Osteoblast (primary cell): ENCODE results near the gene CHD2. TPM values are rescaled to one million over a fixed set of nuclear protein-coding genes. Genes with fewer than 3 reads are reported as not detected.

Experiments
- DNase-seq: peaks from one replicate; pipeline ENCODE4 v3.0.0; 2011; ENCODE audit warnings: low spot score, mixed read lengths; ENCODE audit not compliant: insufficient read length; ENCODE audit errors: missing footprints
- H2AFZ ChIP-seq: 2 replicates; pipeline ENCODE4 v1.6.0; 2011; ENCODE audit warnings: mild to moderate bottlenecking, low read length
- H3K27ac ChIP-seq: 2 replicates; pipeline ENCODE4 v1.5.1; 2011; ENCODE audit warnings: mild to moderate bottlenecking, low read depth, low read length, moderate library complexity
- H3K27me3 ChIP-seq: 2 replicates; pipeline ENCODE4 v1.6.0; 2012; ENCODE audit warnings: mild to moderate bottlenecking, control low read depth, inconsistent platforms, low read length, moderate library complexity; ENCODE audit not compliant: insufficient read depth
- H3K36me3 ChIP-seq: 2 replicates; pipeline ENCODE4 v1.5.1; 2011; ENCODE audit warnings: mild to moderate bottlenecking, low read length, control low read depth, moderate library complexity; ENCODE audit not compliant: insufficient read depth
- H3K4me1 ChIP-seq: 2 replicates; pipeline ENCODE4 v1.5.1; 2011; ENCODE audit warnings: mild to moderate bottlenecking, low read length, control low read depth, moderate library complexity; ENCODE audit not compliant: insufficient read depth
- H3K4me2 ChIP-seq: 2 replicates; pipeline ENCODE4 v1.6.0; 2011; ENCODE audit warnings: mild to moderate bottlenecking, low read length; ENCODE audit not compliant: insufficient read depth
- H3K4me3 ChIP-seq: fragments of 200-600 bp; sonication (generic); 3 replicates; pipeline ENCODE4 v1.5.1; 2012; ENCODE audit warnings: mild to moderate bottlenecking, low read length, inconsistent platforms; ENCODE audit not compliant: insufficient read depth
- H3K79me2 ChIP-seq: 2 replicates; pipeline ENCODE4 v1.6.0; 2012; ENCODE audit warnings: mild to moderate bottlenecking, low read length, control low read depth, inconsistent platforms; ENCODE audit not compliant: insufficient read depth
- H3K9me3 ChIP-seq: 2 replicates; pipeline ENCODE4 v1.5.1; 2011; ENCODE audit warnings: low read depth, low read length, control low read depth
- H4K20me1 ChIP-seq: 2 replicates; pipeline ENCODE4 v1.6.0; 2012; ENCODE audit warnings: mild to moderate bottlenecking, low read length, control low read depth; ENCODE audit not compliant: insufficient read depth
- CTCF ChIP-seq: IDR thresholded peaks from 2 replicates; pipeline ENCODE4 v1.5.1; 2011; ENCODE audit warnings: mild to moderate bottlenecking, low read depth, low read length, moderate library complexity; ENCODE audit errors: extremely low read depth
- total RNA-seq: library from RNA; depleted of rRNA; stranded (reverse); fragments of >200 nt; gene quantifications from 2 replicates; pipeline ENCODE4 v1.2.3, GENCODE V29; 2012

Gene CHD2
- total RNA-seq, 1 donor: 98.8 TPM

GRCh38 chr15:92954002-92954401 lies 53.9 kb downstream of the CHD2 start:
- Histone ChIP-seq H3K4me3 (no peak overlapping the region), H4K20me1 (peaks cover 7% of the 10 kb centered on the region), H3K4me1 (no peaks in the 10 kb centered on the region), H3K27me3 (no peaks in the 10 kb centered on the region), H3K9me3 (peaks cover 6% of the 10 kb centered on the region), H2AFZ (no peak overlapping the region), H3K36me3 (peaks cover 96% of the 10 kb centered on the region), H3K4me2 (no peak overlapping the region), H3K27ac (no peak overlapping the region), H3K79me2 (peaks cover 91% of the 10 kb centered on the region)
- TF ChIP-seq CTCF: no peak
- DNase-seq: no peak

DNA sequence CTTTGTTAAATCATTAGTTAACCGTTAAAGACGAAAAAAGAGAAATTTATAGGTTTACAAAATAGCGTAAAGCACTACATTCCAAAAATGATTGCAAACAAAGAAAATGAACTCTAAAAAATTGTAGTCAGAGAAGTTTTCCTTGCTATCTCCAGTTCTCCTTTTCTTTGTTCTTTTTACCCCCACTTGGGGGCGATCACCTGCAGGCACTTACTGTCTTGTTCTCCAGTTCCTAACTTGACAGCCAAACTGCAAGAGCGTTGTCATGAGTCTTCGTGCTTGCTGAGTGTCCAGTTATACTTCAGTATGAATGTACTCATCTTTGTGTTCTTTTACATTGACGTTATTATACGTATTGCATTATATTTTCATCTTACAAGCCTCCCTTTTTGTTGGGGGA lies 54.5 kb downstream of the CHD2 start:
- DNase-seq: no peak
- H3K4me1 ChIP-seq: no peaks in the 10 kb centered on the region
- no peak overlapping the region for H3K4me3 ChIP-seq
- H3K27me3 ChIP-seq: no peaks in the 10 kb centered on the region
- TF ChIP-seq CTCF: peak; percentile 38
- no peak overlapping the region for H3K27ac ChIP-seq
- H3K4me2 ChIP-seq: no peak overlapping the region
- H2AFZ ChIP-seq: no peak overlapping the region
- peaks cover 10% of the 10 kb centered on the region for H4K20me1 ChIP-seq
- peaks cover 96% of the 10 kb centered on the region for H3K36me3 ChIP-seq
- H3K9me3 ChIP-seq: peaks cover 3% of the 10 kb centered on the region
- H3K79me2 ChIP-seq: peaks cover 92% of the 10 kb centered on the region

GRCh38 chr15:92955706-92956105 lies 55.6 kb downstream of the CHD2 start:
- no peaks in the 10 kb centered on the region for H3K4me1 ChIP-seq
- DNase-seq: no peak
- no peak for TF ChIP-seq CTCF
- H3K79me2 ChIP-seq: peaks cover 93% of the 10 kb centered on the region
- H4K20me1 ChIP-seq: peaks cover 10% of the 10 kb centered on the region
- H3K27me3 ChIP-seq: no peaks in the 10 kb centered on the region
- no peak overlapping the region for H3K4me2 ChIP-seq
- no peak overlapping the region for H3K27ac ChIP-seq
- no peaks in the 10 kb centered on the region for H3K9me3 ChIP-seq
- H2AFZ ChIP-seq: no peak overlapping the region
- H3K36me3 ChIP-seq: peaks cover 96% of the 10 kb centered on the region
- no peak overlapping the region for H3K4me3 ChIP-seq

DNA sequence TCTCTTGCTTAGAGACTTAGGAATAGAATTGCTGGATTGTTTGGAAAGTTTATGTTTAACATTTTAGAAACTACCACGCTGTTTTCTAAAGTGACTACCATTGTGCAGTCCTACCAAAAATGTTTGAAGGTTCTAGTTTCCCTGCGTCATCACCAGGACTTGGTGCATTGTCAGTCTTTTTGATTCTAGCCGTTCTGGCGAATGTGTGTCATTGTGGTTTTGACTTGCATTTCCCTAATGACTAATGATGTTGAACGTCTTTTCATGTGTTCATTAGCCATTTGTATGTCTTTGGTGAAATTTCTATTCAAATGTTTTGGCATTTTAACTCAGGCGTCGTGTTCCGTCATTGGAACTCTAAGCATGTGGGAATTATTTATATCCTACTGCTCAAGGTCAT lies 58.0 kb downstream of the CHD2 start:
- H2AFZ ChIP-seq: no peak overlapping the region
- no peaks in the 10 kb centered on the region for H3K9me3 ChIP-seq
- no peak overlapping the region for H3K27ac ChIP-seq
- H3K79me2 ChIP-seq: peaks cover 95% of the 10 kb centered on the region
- no peak for TF ChIP-seq CTCF
- peaks cover 95% of the 10 kb centered on the region for H3K36me3 ChIP-seq
- no peak overlapping the region for H3K4me3 ChIP-seq
- no peaks in the 10 kb centered on the region for H3K4me1 ChIP-seq
- no peaks in the 10 kb centered on the region for H3K27me3 ChIP-seq
- no peak for DNase-seq
- no peak overlapping the region for H3K4me2 ChIP-seq
- peaks cover 19% of the 10 kb centered on the region for H4K20me1 ChIP-seq
